Left lobe of liver (tissue), 2 donors: Measurements from ENCODE around the gene TRIM36. TPM values are rescaled to one million over a fixed set of nuclear protein-coding genes. Genes with fewer than 3 reads are reported as not detected.

Source experiments
- ATAC-seq: fragments of 200-7000 bp; cut with Tn5 transposase; one replicate; pipeline ENCODE4 v1.9.1; 2020; ENCODE audit warnings: mild to moderate bottlenecking, moderate library complexity
- DNase-seq: peaks from one replicate; pipeline ENCODE4 v3.0.0-alpha.2; 2020; ENCODE audit warnings: low spot score
- total RNA-seq: library from RNA; stranded (reverse); gene quantifications from one replicate; pipeline ENCODE4 v1.2.1, GENCODE V29; 2021
- donor health status: DM: no; HTN: no; CAD: no; lungs with moderate emphysema.
- donor health status: DM: no; HTN: yes; CAD: no.

The TRIM36 gene
- total RNA-seq, 1 donor from 2014 or later, result 0.73 TPM

DNA sequence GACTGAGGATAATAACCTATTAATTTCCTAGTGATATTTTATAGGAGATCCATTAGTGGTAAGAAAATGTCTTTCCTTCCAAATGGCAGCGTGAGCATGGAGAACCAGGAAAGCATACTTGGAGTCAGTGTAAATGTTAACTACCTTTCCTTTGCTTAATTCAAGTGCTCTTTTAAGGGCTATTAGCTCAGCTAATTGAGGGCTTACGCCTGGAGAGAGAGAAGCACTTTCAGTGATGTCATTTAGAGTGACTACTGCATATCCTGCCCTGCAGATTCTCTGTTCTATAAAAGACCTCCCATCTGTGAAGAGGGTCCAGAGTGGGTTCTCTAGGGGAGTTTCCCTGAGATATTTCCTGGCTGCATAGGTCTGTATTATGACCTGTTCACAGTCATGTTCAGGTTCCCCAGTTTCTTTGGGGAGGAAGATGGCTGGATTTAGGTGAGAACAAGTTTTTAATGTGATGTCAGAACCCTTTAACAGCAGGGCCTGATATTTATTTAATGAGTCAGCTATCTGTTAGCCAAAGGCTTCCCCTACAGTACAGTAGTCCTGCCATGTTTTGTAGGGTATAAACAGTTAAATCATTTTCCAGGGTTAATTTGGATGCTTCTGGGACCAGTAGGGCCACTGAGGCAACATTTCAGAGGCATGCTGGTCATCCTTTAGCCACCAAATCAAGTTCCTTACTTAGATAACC, 89.6 kb downstream of the TRIM36 start:
- no peak for ATAC-seq
- DNase-seq, result no peak

Other genes with a start within 250 kb of the TRIM36 start
- 23.2 TPM for gene PGGT1B, start 93.0 kb upstream of the TRIM36 start, total RNA-seq
- gene CCDC112, start 126.7 kb upstream of the TRIM36 start, total RNA-seq, result 0.58 TPM